NCI-H187 (cell line): Measurements from ENCODE around the gene ARSD.
"Not testable (repeated sequence)": the region's sequence is repeated elsewhere in the genome, so short reads cannot be mapped to it uniquely, and the experiment has no call there.

Source experiments
- DNase-seq, 2 experiments: peaks; one replicate each; lab custom pipeline; 2025; lab: John Stamatoyannopoulos, UW

The ARSD gene

DNA sequence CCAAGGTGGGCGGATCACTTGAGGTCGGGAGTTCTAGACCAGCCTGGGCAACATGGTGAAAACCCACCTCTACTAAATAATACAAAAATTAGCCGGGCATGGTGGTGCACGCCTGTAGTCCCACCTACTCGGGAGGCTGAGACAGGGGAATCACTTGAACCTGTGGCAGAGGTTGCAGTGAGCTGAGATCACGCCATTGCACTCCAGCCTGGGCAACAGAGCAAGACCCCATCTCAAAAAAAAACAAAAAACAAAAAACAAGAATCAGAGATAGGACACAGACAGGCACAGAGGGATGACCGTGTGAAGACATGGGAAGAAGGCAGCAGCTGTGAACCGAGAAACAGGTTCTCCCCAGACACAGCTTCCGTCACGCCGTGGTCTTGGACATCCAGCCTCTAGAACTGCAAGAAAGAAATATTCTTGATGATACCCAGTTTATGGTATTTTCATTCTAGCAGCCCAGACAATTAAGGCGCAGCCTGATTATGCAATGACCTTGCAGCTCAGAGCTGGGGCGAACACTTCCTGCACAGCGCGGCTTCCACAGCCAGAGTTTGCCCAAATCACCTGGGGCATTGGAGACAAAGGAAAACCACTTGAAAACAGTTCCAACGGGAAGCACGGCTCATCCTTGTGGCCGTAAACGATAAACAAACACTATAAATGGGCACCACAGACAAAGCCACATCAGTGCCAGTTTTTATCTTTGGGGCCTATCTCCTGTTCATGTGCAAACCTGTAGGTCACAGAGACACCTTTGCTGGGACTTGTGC, 4.2 kb upstream of the ARSD start:
- DNase-seq, result no peak

DNA sequence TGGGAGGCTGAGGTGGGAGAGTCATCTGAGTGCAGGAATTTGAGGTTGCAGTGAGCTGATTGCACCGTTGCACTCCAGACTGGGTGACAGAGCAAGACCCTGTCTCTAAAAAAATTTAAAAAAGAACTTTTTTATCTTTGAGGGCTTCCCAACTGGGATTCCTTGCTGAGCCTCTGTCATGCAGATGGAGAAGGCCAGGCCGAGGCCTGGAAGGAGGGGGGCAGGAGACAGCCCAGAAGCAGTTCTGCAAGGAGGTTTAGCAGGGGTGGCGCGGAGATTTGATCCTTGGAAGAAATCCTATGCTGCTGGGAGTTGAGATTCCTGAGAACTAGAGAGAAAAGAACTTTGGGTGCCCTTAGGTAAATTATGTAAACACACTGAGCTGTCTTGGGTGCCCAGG, 2.5 kb upstream of the ARSD start:
- no peak for DNase-seq

DNA sequence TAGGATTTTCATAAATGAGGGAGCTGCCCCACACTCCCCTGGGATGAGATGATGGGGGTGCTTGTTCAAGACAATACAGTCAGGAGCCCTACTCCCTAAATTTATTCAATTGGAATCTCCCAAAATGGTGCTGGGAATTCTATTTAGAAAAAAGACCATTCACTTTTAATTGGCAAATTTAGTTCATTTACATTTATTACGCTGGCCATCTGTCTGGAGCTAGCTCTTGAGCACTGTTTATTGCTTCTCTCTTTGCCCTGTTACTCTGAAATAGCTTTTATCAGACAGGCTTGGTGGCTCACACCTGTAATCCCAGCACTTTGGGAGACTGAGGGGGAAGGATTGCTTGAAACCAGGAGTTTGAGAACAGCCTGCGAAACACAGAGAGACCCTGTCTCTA, 2.0 kb upstream of the ARSD start:
- no peak for DNase-seq

DNA sequence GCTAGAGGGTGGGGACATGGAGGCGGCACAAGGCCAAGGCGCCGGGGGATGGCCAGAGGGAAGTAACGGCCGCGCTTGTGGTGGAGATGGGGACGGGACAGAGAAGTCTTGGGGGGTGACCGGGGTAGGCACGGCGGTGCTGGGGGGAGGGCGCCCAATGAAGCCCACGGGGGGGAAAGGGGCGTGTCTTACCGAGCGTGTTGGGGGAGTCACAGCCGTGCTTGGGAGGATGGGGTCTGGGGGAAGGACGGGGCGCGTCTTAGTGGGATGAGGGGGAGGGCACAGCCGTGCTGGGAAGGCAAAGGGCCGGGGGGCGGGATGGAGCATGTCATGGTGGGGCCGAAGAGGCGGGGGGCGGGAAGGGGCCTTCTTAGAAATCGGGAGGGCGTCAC, 952 bp downstream of the ARSD start:
- no peak for DNase-seq

DNA sequence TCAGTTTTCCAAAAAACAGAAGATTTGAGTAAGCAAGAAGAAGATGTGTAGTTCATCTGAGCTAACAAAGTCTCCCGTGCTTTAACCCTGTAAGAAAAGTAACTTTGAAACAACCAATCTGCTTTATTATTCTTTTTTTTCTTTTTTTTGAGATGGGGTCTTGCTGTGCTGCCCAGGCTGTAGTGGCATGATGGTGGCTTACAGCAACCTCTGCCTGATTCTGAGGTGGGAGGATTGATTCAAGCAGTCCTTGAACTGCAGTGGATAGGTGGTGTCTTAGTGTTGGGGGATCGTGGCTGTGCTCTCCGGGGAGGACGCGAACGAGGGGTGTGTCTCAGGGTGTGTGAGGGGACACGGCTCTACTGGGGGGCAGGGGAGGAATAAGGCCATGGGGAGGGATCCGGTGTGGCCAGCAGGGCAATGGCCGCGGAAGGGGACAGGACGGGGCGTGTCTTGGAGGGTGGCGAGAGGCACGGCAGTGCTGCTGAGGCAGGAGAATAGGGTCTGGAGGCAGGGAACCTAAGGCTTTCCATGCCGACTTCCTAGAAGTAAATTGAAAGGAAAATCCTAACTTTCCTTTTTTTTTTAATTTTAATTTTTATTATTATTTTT, 2.4 kb downstream of the ARSD start:
- DNase-seq, result no peak

DNA sequence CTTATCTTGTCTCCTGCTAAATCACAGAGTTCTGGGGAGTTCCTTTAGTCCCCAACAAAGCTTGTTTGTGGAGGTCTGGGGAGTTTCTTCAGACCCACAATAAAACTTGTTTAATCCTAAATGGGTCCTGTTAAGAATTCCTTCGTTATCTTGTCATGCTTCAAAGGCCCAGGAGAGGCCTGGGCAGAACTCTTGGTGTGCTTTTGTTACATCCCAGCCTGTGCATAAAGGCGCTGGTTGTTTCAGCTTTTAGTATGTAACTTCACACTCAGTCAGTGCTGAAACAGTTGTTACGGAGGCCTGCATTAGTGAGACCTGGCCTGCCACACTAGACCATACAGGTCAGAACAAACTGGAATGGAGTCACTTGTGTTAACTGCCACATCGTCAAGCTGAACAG, 2.9 kb downstream of the ARSD start:
- DNase-seq, result not testable (repeated sequence)

DNA sequence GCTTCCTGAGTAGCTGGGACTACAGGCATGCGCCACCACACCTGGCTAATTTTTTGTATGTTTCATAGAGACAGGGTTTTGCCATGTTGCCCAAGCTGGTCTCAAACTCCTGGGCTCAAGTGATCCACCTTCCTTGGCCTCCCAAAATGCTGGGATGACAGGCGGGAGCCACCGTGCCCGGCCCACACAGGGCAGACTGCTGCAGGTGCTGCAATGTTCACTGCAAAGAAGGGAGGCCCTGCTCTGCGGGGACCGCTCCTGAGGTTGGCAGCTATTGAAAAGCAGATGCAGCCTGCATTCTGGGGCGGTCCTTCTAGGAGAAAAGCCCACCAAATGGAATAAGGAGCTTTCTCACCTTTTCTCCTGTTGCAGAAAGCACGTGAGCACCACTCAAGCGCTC, 5.0 kb downstream of the ARSD start:
- DNase-seq, result no peak

DNA sequence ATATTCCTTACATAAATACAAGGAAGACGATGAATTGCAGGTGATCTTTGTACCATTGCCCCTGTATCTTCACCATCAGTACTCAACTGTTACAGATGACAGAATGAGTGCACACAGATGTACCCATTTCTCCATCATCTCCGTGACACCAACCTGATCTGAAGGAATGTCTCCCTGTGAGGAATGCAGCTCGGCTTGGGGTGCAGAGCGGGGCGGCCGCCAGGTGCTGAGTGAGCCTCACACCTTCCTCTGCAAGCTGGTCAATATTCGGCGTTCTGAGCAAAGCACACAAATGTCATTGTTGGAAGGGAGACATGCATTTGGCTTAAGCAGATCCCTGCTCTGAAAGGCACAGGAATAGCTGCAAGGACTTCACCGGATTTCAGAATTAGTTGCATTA, 7.4 kb downstream of the ARSD start:
- no peak for DNase-seq

DNA sequence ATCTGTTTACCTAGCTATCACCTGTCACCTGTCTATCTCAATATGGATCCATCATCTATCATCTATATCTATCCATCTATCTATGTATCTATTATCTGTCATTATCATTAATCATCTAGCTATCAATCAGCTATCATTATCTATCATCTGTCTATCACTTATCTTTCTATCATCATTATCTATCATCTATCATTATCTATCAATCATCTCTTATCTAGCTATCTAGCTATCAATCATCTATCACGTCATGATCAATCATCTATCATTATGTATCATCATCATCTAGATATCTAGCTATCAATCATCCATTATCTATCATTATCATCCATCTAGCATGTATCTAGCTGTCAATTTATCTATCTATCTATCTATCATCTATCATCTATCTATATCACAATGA, 7.9 kb downstream of the ARSD start:
- no peak for DNase-seq

DNA sequence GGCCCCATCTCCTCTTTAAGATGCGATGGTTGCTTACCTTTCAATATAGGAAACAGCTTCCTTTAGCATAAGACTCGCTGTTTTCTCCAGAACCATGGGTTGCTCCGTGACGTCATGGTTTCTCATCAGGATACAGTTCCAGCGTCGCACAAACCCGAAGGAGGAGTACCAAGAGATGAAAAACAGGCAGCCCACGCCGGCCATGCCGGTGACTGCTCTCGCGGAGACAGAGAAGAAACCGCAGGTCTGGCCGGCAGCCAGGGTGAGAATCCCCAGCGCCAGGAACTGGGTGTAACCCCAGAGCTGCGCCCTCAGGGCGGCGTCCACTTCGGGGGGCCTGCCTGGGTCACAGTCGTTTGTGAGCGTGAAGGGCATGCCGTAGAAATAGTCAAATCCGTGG, 11.4 kb downstream of the ARSD start:
- DNase-seq, result no peak

DNA sequence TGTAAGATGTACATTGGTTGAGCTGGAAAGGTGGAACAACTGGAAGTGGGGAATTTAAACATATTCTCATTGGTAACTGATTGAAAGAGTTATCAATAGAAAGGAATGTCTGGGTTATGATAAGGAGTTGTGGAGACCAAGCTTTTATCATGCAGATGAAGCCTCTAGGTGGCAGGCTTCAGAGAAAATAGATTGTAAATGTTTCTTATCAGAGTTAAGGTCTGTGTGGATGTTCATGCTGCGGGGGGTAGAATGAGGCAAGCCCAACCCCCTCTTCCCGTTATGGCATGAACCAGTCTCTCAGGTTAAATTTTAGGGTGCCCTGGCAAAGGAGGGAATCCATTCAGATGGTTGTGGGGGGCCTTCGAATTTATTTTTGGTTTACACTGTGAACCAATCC, 16.0 kb downstream of the ARSD start:
- no peak for DNase-seq

DNA sequence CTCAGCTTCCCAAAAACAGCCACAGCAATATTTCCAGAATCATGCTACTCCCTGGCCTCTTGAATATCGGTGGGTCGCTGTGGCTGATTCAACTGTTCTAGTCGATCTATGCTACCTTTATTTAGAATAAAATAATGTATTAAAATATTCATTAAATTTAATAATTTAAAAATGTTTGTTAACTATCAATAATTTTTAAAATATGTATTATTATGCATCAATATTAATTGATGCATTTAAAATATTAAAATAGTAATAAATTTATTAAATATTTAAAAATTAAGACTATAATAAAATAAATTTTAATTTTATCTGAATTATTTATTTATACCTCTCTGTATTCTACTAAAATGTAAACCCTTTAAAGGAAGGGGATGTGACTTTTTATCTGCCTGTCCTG, 19.0 kb downstream of the ARSD start:
- no peak for DNase-seq

DNA sequence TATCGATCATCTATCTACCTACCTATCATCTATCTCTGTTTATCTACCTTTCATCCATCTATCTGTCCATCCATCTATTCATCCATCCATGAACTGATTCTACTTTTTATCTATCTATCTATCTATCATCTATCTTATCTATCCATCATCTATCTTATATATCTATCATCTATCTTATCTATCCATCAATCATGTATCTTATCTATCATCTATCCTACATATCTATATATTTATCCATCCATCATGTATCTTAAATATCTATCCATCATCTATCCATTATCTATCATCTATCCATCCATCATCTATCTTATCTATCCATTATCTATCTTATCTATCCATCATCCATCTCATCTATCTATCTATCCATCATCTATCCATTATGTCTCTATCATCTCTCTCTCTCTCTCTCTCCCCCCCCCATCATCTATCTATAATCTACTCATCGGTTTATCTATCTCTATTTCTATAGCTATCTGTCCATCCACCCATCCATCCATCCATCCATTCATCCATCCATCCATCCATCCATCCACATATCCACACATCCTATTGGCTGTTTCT, 20.9 kb downstream of the ARSD start:
- DNase-seq, result no peak

DNA sequence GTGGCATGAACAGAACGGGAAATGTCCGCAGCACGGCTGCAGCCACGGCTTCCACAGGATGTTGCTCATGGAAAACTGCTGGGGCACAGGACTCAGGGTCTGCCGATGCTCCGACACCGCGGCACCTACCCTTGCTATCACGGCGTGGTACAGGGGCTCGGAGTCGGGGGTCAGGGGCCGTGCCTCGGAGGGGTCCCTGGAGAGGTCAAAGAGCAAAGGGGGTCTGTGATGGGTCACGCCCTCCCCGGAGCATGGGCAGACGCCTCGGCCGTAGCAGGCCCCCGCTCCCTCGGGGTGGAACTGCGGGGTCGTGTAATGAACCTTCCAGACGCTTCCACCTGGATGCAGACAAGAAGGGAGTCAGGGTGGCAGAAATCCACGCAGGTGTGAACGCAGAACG, 21.8 kb downstream of the ARSD start:
- no peak for DNase-seq

DNA sequence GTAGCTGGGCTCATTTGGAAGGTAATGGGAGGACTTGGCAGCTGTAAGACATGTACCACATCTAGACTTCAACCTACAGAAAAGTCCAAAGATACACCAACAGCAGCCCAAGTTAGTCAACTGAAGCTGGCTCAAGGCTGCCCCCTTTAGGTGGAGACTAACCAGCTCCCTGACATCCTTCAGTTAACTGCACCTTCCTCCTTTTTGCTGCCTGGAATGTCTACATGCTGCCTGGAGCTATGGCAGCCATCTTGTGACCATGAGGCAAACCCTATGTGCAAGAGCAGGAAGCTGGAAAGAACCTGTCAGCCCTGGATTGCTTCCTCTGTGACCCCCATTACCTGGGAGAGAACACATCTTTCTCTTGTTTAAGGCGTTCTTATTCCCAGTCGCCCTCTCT, 25.8 kb downstream of the ARSD start:
- no peak for DNase-seq

DNA sequence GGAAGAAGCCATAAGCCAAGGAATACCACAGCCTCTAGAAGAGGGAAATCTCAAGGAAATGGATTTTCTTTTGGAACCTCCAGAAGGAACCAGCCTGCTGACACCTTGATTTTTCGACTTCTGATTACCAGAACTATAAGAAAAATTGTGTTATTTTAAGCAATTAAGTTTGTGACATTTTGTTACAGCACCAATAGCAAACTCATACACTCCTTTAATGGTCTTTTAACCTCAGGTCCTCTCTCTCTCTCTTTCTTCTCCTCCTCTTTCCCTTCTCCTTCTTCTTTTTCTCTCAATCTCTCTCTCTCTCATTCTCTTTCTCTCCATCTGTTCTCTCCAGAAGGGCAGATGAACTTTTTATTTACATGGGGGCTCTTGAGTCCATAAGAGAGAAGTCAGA, 26.3 kb downstream of the ARSD start:
- no peak for DNase-seq

DNA sequence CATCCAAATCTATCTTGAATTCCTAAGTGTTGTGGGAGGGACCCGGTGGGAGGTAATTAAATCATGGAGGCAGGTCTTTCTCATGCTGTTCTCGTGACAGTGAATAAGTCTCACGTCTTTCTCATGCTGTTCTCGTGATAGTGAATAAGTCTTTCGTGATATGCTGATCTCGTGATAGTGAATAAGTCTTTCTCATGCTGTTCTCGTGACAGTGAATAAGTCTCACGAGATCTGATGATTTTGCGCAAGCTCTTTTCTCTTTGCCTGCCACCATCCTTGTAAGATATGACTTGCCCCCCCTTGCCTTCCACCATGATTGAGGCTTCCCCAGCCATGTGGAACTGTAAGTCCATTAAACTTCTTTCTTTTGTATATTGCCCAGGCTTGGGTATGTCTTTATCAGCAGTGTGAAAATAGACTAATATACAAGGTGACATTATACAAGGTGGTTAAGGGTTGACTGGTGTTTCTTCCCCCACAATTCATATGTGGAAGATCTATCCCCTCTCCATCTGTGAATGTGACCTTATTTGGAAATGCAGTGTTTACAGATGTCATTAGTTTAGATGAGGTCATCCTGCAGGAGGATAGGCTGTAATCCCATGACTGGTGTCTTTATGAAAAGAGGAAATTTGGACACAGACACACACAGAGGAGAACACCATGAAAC, 27.6 kb downstream of the ARSD start:
- no peak for DNase-seq

DNA sequence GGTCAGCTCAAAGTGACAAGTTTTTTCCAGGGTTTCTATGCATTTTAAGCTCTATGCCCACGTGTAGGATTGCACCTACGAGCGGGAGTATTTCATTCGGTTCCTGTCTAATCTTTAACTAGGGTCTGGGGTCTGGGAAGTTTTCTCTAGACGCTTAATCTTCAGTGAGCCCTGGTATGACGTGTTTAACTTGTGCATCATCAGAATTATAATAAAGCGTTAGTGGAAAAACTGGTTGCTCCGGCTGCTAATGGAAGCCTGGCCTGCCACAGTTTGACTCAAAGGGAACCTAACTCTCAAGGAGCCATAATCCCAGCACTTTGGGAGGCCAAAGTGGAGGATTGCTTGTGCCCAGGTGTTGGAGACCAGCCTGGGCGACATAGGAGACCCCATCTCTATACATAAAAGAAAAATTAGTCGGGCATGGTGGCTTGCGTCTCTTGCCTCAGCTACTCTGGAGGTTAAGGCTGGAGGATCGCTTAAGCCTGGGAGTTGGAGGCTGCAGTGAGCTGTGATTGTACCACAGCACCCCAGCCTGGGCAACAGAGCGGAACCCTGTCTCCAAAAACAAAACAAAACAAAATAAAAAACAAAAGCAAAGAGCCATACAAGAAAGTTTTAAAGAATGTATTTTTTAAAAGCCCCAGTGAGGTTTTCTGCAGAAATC, 30.2 kb downstream of the ARSD start:
- DNase-seq, result no peak

DNA sequence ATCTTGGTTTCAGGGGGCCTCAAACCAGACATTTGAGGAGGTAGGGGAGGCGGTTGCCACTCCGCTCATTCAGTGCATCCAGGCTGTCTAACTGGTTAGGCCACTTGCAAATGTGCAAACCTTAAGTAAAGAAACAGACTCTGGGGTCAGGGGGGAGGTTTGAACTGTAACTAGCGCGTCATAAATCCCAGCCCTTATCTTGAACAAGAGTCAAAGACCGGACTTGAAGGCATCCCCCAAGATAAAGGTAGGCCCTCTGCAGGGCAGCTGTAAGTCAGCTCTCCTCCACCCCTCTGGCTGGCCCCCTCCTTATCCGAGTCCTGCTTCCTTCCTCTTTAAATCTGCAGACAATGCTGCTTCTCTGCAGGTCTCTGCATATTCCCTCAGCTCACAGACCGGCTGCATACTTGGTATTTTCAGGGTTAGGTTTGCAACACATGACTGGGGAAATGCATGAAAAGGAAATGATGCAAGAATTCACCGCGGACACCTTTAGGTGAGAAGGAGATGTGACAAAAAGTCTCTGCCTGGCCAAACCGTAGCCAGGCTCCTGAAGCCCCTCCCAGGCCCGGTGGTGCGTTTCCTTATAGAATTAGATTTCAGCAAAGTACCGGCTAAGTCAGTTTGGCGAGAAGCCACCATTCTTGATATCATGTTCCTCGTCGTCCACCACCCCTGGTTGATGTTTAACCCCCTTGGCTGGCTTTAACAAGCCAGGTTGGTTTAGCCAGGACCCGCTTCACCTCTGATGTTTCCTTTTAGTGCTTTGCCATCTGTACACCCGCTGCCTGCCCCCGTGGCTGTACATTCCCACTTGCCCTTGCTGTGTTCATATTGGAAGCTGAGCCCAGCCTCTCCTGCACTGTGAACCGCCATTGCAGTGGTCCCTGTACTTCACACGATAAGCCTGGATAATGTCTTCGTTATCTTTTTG, 31.2 kb downstream of the ARSD start:
- not testable (repeated sequence) for DNase-seq

DNA sequence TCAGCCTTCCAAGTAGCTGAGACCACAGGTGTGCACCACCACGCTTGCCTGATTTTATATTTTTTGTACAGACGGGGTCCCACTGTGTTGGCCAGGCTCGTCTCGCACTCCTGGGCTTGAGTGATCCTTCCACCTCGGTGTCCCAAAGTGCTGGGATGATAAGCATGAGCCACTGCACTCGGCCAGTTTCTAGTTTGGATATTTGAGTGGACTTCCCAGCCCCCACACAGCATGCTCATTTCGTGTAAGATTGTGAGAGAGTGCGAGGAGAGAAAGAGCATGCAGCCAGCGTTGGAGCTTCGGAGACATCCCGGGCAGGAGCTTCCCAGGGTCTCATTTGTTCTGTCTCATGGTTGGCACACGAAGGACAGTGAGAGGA, 31.8 kb downstream of the ARSD start:
- no peak for DNase-seq

DNA sequence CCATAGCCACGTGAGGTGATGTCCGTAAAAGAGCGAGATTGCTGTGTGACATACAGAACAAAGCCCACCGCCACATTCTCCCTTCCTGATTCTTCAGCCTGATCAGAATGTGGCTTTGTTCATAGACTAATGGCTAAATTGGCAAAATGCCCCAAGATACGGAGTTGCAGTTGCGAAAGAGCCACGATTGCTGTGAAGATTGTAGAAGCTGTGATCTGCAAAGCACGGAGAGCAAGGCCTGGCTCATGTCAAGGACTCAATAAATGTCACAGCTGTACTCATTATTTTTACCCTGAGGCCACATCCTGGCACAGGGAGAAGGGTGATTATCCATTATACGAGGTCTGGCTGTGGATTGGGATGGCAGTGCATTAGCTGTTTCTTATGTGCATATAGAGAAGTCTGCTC, 34.2 kb downstream of the ARSD start:
- DNase-seq, result no peak

DNA sequence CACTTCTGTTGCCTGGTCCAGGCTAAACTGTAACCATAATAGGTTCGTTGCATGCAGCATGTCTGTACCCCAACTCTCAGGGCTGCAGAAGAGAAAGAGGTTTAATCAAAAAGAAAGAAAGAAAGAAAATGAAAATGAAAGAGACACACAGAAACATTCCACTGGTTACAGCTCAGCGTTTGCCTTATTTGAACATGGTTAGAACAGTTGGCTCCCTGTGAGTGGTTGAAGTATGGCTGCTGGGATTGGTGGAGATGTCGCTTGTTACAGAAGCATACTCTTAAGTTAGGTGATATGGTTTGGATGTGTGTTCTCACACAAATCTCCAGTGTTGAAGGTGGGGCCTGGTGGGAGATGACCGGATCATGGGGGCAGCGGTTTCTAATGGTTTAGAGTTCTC, 36.3 kb downstream of the ARSD start:
- DNase-seq, result no peak
